Lung (tissue), 12 donors: Measurements from ENCODE around the gene CMSS1. TPM values are rescaled to one million over a fixed set of nuclear protein-coding genes. Genes with fewer than 3 reads are reported as not detected.

Source experiments
- ATAC-seq: fragments of 200-7000 bp; cut with Tn5 transposase; one replicate; pipeline ENCODE4 v1.9.1; 2020; ENCODE audit warnings: moderate number of reproducible peaks; ENCODE audit not compliant: insufficient read depth, low FRiP score
- DNase-seq, 3 donors: peaks; one replicate each; pipeline ENCODE4 v3.0.0-alpha.2; 2013 to 2017
- H3K27ac ChIP-seq, 2 donors: one replicate each; pipeline ENCODE4 v1.5.1; 2013; ENCODE audit warnings: mild to moderate bottlenecking in 2 of 2, moderate library complexity in 2 of 2, control low read depth in 1 of 2, inconsistent platforms in 1 of 2, low read depth in 1 of 2, low read length in 1 of 2
- H3K27me3 ChIP-seq, 3 donors: one replicate each; pipeline ENCODE4 v1.5.1; 2013; ENCODE audit warnings: low read length in 2 of 3; ENCODE audit not compliant: control insufficient read depth in 3 of 3, insufficient read depth in 3 of 3
- H3K36me3 ChIP-seq, 4 donors: one replicate each; pipeline ENCODE4 v1.5.1; 2013; ENCODE audit warnings: low read length in 4 of 4, mild to moderate bottlenecking in 1 of 4, moderate library complexity in 1 of 4; ENCODE audit not compliant: control insufficient read depth in 4 of 4, insufficient read depth in 4 of 4
- H3K4me1 ChIP-seq, 5 donors: one replicate each; pipeline ENCODE4 v1.5.1; 2013; ENCODE audit warnings: low read length in 5 of 5, mild to moderate bottlenecking in 2 of 5, moderate library complexity in 1 of 5; ENCODE audit not compliant: control insufficient read depth in 5 of 5, insufficient read depth in 5 of 5
- H3K4me3 ChIP-seq: one replicate; pipeline ENCODE4 v1.5.1; 2013; ENCODE audit warnings: mild to moderate bottlenecking, control low read depth, moderate library complexity
- H3K9ac ChIP-seq, 2 donors: one replicate each; pipeline ENCODE4 v1.5.1; 2013; ENCODE audit warnings: low read length in 2 of 2, control low read depth in 1 of 2; ENCODE audit not compliant: insufficient read depth in 1 of 2
- H3K9me3 ChIP-seq, 4 donors: one replicate each; pipeline ENCODE4 v1.5.1; 2013; ENCODE audit warnings: low read length in 3 of 4, mild to moderate bottlenecking in 1 of 4, moderate library complexity in 1 of 4; ENCODE audit not compliant: control insufficient read depth in 4 of 4, insufficient read depth in 3 of 4
- WGBS, 2 donors: extraction: QIAGEN DNeasy Blood & Tissue Kit; methylation state at CpG; one replicate each; pipeline ENCODE4 v1.1.7; 2013; 5-methylcytosine and 5-hydroxymethylcytosine counted together
- polyA plus RNA-seq, 2 donors: library from polyadenylated mRNA; stranded (reverse); fragments of 200-250 nt; gene quantifications; one replicate each; pipeline ENCODE4 v1.2.1, GENCODE V29; 2013
- total RNA-seq, 2 donors: library from RNA; depleted of rRNA in 1 of 2; stranded (reverse); fragments of >200 nt in 1 of 2; gene quantifications; one replicate each; pipeline ENCODE4 v1.2.1, GENCODE V29; 2014 to 2021
- TF ChIP-seq, protein P1 (sequence below): IDR thresholded peaks from 2 replicates; pipeline ENCODE4 v1.5.1; 2012; ENCODE audit warnings: mild to moderate bottlenecking; ENCODE audit errors: control extremely low read depth, extremely low read depth
- donor health status: control.
- donor health status: control.
- donor health status: Bipolar disorder and iron deficiency.
- donor health status: healthy.
- donor health status: DM: yes; HTN: yes; CAD: no.

CMSS1 gene
- total and polyA plus RNA-seq, 4 donors, result 12.3 to 28.9 (median 22.6) TPM

DNA sequence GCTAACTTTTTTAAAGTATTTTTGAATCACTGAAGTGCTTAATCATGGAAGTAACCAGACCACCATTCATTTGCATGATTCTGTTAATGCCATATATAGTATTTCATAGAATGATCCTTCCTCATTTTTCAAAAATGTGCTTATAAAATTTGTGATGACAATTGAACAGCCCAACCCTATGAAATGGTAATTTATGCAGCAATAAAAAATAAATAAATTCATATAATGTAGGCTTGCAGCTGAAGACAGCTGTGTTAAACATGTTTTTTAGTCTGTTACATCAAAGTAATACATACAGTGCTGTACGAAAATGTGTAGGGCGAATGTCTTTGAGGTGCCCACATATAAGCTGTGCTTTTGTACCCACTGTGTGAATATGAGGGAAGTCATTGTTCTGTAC is 165.0 kb downstream of the CMSS1 start:
- H3K4me1 ChIP-seq, result no peaks in the 10 kb centered on the region
- ATAC-seq, result no peak
- no peak overlapping the region for H3K9ac ChIP-seq
- WGBS, 2 donors, result 96 to 99% methylated on average over 2 of the region's 2 CpGs
- no peaks in the 10 kb centered on the region for H3K27me3 ChIP-seq
- no peaks in the 10 kb centered on the region for H3K36me3 ChIP-seq
- DNase-seq, result no peak
- no peaks in the 10 kb centered on the region for H3K9me3 ChIP-seq
- no peak overlapping the region for H3K27ac ChIP-seq
- TF ChIP-seq, protein P1, sequence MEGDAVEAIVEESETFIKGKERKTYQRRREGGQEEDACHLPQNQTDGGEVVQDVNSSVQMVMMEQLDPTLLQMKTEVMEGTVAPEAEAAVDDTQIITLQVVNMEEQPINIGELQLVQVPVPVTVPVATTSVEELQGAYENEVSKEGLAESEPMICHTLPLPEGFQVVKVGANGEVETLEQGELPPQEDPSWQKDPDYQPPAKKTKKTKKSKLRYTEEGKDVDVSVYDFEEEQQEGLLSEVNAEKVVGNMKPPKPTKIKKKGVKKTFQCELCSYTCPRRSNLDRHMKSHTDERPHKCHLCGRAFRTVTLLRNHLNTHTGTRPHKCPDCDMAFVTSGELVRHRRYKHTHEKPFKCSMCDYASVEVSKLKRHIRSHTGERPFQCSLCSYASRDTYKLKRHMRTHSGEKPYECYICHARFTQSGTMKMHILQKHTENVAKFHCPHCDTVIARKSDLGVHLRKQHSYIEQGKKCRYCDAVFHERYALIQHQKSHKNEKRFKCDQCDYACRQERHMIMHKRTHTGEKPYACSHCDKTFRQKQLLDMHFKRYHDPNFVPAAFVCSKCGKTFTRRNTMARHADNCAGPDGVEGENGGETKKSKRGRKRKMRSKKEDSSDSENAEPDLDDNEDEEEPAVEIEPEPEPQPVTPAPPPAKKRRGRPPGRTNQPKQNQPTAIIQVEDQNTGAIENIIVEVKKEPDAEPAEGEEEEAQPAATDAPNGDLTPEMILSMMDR, result no peak
- no peak overlapping the region for H3K4me3 ChIP-seq

DNA sequence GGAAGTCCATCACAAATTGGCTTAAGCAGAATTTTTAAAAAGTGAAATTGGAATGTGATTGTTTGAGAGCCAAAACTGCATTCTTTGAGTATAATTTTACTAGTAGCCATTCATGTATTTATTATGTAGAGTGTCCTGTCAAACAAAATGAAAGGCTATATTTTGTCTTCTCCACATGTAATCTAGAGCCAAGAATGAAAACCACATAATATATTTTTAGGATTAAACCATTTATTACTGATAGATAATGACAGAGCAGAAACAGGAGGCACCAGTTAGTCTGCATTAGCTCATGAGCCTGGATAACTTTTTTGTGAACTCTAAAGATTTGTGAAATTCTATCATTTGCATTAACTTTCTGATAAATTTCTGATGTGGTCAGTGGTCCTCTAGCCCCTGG is 166.5 kb downstream of the CMSS1 start:
- no peaks in the 10 kb centered on the region for H3K27me3 ChIP-seq
- no peaks in the 10 kb centered on the region for H3K4me1 ChIP-seq
- H3K9me3 ChIP-seq, result no peaks in the 10 kb centered on the region
- H3K4me3 ChIP-seq, result no peak overlapping the region
- ATAC-seq (no peak), DNase-seq (no peak)
- no peak overlapping the region for H3K9ac ChIP-seq
- TF ChIP-seq, protein P1, result no peak
- H3K36me3 ChIP-seq, result no peaks in the 10 kb centered on the region
- H3K27ac ChIP-seq, result no peak overlapping the region

DNA sequence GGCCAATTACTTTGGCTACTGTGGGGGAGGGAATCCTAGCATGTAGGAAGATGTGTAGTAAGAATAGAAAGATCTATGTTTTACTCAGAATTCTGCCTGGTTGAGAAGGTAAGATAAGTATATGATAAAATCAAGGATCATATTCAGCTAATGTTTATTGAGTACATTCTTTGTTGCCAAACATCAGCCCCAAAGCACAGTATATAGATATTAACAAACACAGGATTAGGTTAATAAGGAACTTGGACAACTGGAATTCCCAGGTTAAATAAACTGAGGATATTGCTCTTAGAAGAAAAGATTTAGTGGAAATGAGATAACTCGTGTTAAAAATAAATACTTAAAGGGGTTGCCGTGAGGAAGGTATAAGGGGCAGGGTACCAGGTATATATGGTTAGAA is 167.0 kb downstream of the CMSS1 start:
- WGBS, 2 donors, result 70% methylated on average over 2 of the region's 2 CpGs
- Histone ChIP-seq H3K9ac (no peak overlapping the region), H3K36me3 (no peaks in the 10 kb centered on the region), H3K4me3 (no peak overlapping the region), H3K4me1 (no peaks in the 10 kb centered on the region), H3K27ac (no peak overlapping the region), H3K9me3 (no peaks in the 10 kb centered on the region), H3K27me3 (no peaks in the 10 kb centered on the region)
- DNase-seq, result no peak
- TF ChIP-seq, protein P1, result no peak
- no peak for ATAC-seq

DNA sequence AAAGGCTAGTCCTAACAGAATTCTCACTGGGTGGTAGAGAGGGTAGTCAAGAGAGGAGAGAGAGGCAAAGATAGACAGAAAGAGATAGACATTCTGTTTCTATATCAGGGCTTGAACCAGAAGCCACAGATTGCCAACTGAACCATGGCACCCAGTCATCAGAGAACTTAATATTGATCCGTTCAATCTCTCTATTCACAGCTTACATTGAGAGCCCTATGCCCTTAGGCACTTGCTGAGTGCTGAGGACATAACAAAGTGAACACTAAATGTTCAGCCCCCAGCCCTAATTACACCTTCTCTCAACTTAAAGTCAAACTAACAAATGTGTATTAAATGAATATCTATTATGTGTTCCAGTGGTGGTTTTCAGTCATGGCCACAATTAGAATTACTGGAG is 172.5 kb downstream of the CMSS1 start:
- no peak overlapping the region for H3K27ac ChIP-seq
- DNase-seq (no peak), ATAC-seq (no peak)
- no peak overlapping the region for H3K9ac ChIP-seq
- H3K36me3 ChIP-seq, result no peaks in the 10 kb centered on the region
- 93 to 100% methylated on average over 1 of the region's 1 CpG for WGBS, 2 donors
- no peaks in the 10 kb centered on the region for H3K4me1 ChIP-seq
- TF ChIP-seq, protein P1, result no peak
- H3K9me3 ChIP-seq, result peaks cover 0 to 3% (median 0%) of the 10 kb centered on the region in 4 donors
- H3K27me3 ChIP-seq, result no peaks in the 10 kb centered on the region
- H3K4me3 ChIP-seq, result no peak overlapping the region
